HG02884 (cell line): ENCODE data around the gene MRPL37.

Experiments used
- ATAC-seq: cut with Tn5 transposase; IDR thresholded peaks from one replicate; pipeline ENCODE4 v1.9.1; 2021; ENCODE audit warnings: mild to moderate bottlenecking, moderate library complexity; ENCODE audit not compliant: unreplicated experiment

Gene MRPL37

DNA sequence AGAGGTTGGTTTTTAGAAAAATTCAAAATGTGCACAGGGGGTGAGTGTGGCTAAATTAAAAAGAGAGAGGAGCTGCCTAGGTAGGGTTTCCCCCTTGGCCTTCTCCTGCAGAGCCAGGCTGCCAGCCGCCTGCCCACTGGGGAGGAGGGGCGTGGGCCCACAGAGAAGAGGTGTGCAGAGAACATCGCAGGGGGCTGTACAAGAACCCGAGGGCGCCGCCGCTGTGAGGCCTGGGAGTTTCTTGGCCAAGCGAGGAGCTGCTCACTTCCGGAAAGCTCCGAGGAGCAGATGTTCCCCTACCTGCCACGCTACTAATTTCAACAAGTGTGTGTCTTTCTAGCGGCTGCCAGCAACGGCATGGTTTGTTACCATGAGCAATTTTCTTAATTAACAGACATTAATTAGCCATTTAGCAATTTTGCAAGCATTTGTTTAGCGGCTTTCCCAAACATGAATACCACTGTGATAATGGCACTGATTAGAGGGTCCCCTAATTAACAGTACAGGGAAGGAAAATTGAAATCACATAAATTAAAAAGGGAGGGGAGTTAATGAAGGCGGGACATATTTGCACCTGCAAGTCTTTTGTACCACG is 59.7 kb downstream of the MRPL37 start:
- ATAC-seq = no peak

DNA sequence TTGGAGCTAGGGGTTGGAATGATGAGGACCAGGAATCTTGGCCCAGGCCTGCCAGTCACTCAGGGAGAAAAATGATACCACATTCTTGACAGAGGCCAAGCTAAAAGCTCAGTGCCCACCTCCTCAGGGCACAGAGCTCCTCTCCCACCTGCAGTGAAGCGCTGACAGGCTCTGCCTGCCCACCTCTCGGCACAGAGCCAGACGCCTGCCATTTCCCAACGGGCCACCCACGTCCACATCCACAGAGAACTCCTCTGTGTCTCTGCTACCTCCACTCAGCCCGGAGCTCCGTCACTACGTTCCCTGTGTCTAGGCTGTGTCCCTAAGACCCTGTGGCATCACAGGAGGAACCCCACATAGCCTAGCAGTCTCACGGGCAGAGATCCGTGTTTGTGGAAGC is 60.8 kb downstream of the MRPL37 start:
- ATAC-seq = no peak

DNA sequence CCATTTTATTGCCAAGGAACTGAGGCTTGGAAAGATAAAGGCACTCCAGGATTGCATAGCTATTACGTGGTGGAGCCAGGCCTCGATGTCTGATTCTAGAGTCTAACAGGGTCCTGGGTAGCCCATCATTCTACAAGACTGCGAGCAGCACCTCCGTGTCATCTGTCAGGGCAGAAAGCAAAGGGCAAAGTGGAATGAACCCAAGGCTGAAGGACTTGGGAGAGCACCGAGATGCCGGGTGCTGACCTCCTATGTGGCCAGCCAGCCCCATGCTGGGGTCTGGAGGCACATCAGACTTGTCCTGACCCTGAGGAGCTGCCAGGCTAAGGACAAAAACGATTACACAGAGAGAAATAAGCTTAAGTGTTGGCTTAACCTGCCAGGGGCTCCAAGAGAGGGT is 62.3 kb downstream of the MRPL37 start:
- no peak for ATAC-seq

DNA sequence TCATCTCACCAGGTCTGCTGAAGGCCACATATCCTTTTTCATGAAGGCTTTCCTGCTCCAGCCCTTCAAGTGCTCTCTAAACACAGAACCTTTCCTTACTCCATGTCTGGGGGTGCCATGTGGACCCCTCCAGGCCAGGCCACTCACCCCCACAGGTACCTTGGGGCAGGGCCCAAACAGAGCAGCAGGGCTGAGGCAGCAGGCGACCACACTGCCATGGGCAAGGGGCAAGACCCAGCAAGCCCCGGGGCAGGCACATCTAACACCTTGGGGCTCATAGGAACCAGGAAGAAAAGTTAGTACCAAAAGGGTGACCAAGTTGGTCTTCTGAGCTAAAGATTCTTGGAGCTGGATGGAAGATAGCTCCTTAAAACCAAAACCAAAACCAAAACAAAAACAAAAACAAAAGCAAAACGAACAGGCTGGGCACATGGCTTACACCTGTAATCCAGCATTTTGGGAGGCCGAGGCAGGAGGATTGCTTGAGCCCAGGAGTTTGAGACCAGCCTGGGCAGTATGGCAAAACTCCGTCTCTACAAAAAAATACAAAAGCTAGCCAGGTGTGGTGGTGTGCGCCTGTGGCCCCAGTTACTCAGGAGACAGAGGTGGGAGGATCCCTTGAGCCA is 63.7 kb downstream of the MRPL37 start:
- ATAC-seq = no peak

DNA sequence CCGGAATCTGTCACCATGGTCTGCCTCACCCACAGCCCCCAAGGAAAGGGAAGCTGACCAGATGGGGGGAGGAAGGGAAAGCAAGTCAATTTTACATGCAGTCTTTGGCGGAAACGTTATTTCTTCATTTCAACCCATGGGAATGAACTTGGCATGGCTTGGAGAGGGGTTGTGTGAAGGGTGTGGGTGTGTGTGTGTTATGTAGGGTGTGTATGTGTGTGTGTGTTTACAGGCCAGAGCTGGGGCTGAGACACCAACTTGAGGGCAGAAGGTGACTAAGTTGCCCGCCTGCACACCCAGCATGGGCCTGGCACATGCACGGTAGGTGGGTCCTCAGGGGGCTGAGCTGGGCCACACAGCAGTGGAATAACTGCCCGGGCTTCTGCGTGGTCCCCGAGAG is 65.2 kb downstream of the MRPL37 start:
- ATAC-seq = no peak

DNA sequence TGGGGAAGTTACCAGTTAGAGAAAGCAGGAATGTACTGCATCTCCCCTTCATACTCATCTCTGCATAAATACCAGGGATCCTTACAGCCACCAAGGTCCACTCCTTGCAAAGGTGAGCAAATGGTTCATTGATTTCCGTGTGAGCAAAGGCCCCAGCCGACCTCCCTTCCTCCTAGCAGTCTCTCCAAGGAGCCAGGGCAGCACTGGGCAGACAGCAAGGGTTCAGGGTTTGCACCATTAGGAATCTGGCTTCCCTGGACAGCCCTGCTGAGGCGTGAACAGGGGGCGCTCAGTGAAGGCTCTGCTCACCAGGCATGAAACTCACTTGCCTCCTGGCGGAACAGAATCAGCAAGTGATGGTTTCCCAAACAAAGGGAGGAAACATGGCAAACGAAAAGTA is 65.7 kb downstream of the MRPL37 start:
- ATAC-seq = no peak

DNA sequence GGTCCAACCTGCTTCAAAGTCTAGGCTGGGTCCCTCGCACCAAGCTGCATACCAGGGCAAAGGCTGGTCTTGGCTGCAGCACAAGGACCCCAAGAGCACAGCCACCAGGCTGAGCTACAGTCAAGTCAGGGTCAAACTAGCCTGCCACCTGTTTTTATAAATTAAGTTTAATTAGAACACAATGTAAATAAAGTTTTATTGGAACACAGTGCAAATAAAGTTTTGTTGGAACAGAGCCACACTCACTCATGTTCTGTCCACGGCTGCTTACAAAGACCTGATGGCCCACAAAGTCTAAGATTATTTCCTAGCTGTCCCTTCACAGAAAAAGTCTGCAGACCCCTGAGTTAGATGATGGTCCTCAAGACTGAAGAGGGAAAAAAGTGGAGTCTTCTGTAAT is 66.2 kb downstream of the MRPL37 start:
- ATAC-seq = no peak

DNA sequence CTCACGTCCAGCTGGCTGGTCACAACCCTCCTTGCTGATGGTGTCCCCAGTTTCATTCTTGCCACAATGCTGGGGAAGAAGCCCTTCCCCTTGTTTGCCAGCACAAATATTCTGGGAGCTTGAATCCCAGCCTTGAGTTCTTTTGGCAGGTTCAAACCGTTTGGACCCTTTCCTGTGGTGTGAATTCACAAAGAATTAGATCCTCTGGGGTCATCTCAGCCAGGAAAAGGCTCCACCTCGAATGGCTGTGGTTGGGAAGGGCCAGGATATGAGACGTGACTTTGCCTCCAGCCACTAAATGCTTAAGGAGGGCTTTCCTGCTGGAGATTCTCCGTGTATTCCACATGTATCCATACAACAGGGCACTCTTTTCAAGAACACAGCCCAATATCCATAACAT is 66.9 kb downstream of the MRPL37 start:
- ATAC-seq = no peak
